Neuronal stem cell (in vitro differentiated cells): Measurements from ENCODE around the gene LVRN.
"Not testable (repeated sequence)": the region's sequence is repeated elsewhere in the genome, so short reads cannot be mapped to it uniquely, and the experiment has no call there.

ENCODE experiments used
- DNase-seq: peaks from one replicate; pipeline ENCODE4 v3.0.0-alpha.2; 2013; ENCODE audit warnings: low spot score
- H2AFZ ChIP-seq: one replicate; pipeline ENCODE4 v1.6.1; 2013; ENCODE audit warnings: mild to moderate bottlenecking, low read length, inconsistent platforms
- H2AK5ac ChIP-seq: 2 replicates; pipeline ENCODE4 v1.6.1; 2013; ENCODE audit warnings: low read depth, mild to moderate bottlenecking, inconsistent platforms, low read length, moderate library complexity, mixed read lengths
- H2BK120ac ChIP-seq: 2 replicates; pipeline ENCODE4 v1.6.1; 2013; ENCODE audit warnings: low read depth, mild to moderate bottlenecking, inconsistent platforms, low read length, moderate library complexity, mixed read lengths
- H2BK12ac ChIP-seq: one replicate; pipeline ENCODE4 v1.6.1; 2013; ENCODE audit warnings: low read length, inconsistent platforms
- H2BK15ac ChIP-seq: 2 replicates; pipeline ENCODE4 v1.6.1; 2013; ENCODE audit warnings: mild to moderate bottlenecking, low read length, inconsistent platforms, mixed read lengths
- H2BK5ac ChIP-seq: one replicate; pipeline ENCODE4 v1.6.1; 2013; ENCODE audit warnings: inconsistent platforms, mild to moderate bottlenecking, low read length, moderate library complexity
- H3K14ac ChIP-seq: one replicate; pipeline ENCODE4 v1.6.1; 2013; ENCODE audit warnings: low read length, inconsistent platforms
- H3K18ac ChIP-seq: 2 replicates; pipeline ENCODE4 v1.6.1; 2013; ENCODE audit warnings: low read length, inconsistent platforms
- H3K23ac ChIP-seq: 2 replicates; pipeline ENCODE4 v1.6.1; 2013; ENCODE audit warnings: low read depth, mild to moderate bottlenecking, mixed read lengths, low read length, inconsistent platforms; ENCODE audit not compliant: poor library complexity
- H3K27ac ChIP-seq: replicated peaks from 3 replicates; pipeline ENCODE4 v1.5.1; 2013; ENCODE audit warnings: low read length, inconsistent platforms
- H3K27me3 ChIP-seq, 3 experiments: 2 replicates each; pipeline ENCODE4 v1.6.1; 2013; ENCODE audit warnings: low read length in 3 of 3, mild to moderate bottlenecking in 2 of 3, inconsistent platforms in 1 of 3, low read depth in 1 of 3, mixed read lengths in 1 of 3, moderate library complexity in 1 of 3; ENCODE audit not compliant: control insufficient read depth in 3 of 3, insufficient read depth in 3 of 3
- H3K36me3 ChIP-seq, 2 donors: replicated peaks in 1 of 2; 2 replicates each; pipeline ENCODE4 v1.6.1; 2013; ENCODE audit warnings: low read length in 2 of 2; ENCODE audit not compliant: control insufficient read depth in 2 of 2, insufficient read depth in 2 of 2
- H3K4ac ChIP-seq: 2 replicates; pipeline ENCODE4 v1.6.1; 2013; ENCODE audit warnings: inconsistent platforms, mild to moderate bottlenecking, low read length, moderate library complexity
- H3K4me1 ChIP-seq, 2 donors: 1 replicate in 1 of 2; 2 replicates in 1 of 2; pipeline ENCODE4 v1.6.1; 2013; ENCODE audit warnings: low read length in 2 of 2, low read depth in 1 of 2; ENCODE audit not compliant: control insufficient read depth in 2 of 2, insufficient read depth in 1 of 2
- H3K4me2 ChIP-seq: one replicate; pipeline ENCODE4 v1.6.1; 2013; ENCODE audit warnings: mild to moderate bottlenecking, low read length, inconsistent platforms; ENCODE audit not compliant: insufficient read depth, poor library complexity, severe bottlenecking
- H3K4me3 ChIP-seq, 2 donors: 2 replicates each; pipeline ENCODE4 v1.5.1; 2013; ENCODE audit warnings: low read length in 2 of 2, mild to moderate bottlenecking in 2 of 2, inconsistent platforms in 1 of 2, moderate library complexity in 1 of 2
- H3K79me1 ChIP-seq: one replicate; pipeline ENCODE4 v1.6.1; 2013; ENCODE audit warnings: low read depth, mild to moderate bottlenecking, inconsistent platforms, low read length, moderate library complexity
- H3K9ac ChIP-seq: one replicate; pipeline ENCODE4 v1.6.1; 2013; ENCODE audit warnings: mild to moderate bottlenecking, low read depth, low read length, inconsistent platforms; ENCODE audit not compliant: poor library complexity
- H3K9me3 ChIP-seq, 2 donors: replicated peaks in 1 of 2; 2 replicates each; pipeline versions ENCODE3 to v1.6.1; 2013; ENCODE audit warnings: low read length in 2 of 2, mild to moderate bottlenecking in 2 of 2, inconsistent platforms in 1 of 2, low read depth in 1 of 2, mixed read lengths in 1 of 2, moderate library complexity in 1 of 2; ENCODE audit not compliant: control insufficient read depth in 2 of 2, insufficient read depth in 1 of 2
- H4K8ac ChIP-seq: one replicate; pipeline ENCODE4 v1.6.1; 2013; ENCODE audit warnings: low read depth, mild to moderate bottlenecking, inconsistent platforms, low read length, moderate library complexity
- H4K91ac ChIP-seq: one replicate; pipeline ENCODE4 v1.6.1; 2013; ENCODE audit warnings: low read length, low read depth, mild to moderate bottlenecking, inconsistent platforms; ENCODE audit not compliant: poor library complexity
- WGBS, 2 donors: extraction: QIAGEN DNeasy Blood & Tissue Kit; methylation state at CpG; one replicate each; pipeline ENCODE4 v1.1.7; 2013; ENCODE audit warnings: missing lambda C conversion rate in 2 of 2, mixed read lengths in 1 of 2; ENCODE audit not compliant: insufficient read length in 2 of 2, insufficient replicate concordance in 1 of 2; ENCODE audit errors: extremely low coverage in 2 of 2; 5-methylcytosine and 5-hydroxymethylcytosine counted together

LVRN gene

GRCh38 chr5:115928578-115929407, 33.5 kb upstream of the LVRN start:
- not testable (repeated sequence) for H3K27ac ChIP-seq, H3K4ac ChIP-seq, H3K23ac ChIP-seq, H3K27me3 ChIP-seq, H2AFZ ChIP-seq, DNase-seq, H3K4me1 ChIP-seq, H3K14ac ChIP-seq, H2BK15ac ChIP-seq, H3K18ac ChIP-seq, H3K4me2 ChIP-seq, H2BK12ac ChIP-seq, H3K79me1 ChIP-seq, H2BK120ac ChIP-seq, H3K9ac ChIP-seq, H4K8ac ChIP-seq, H3K4me3 ChIP-seq, H4K91ac ChIP-seq, H3K36me3 ChIP-seq, H2BK5ac ChIP-seq, H3K9me3 ChIP-seq, H2AK5ac ChIP-seq
- no CpG with 5 or more reads among the region's 12 CpGs for WGBS, 2 donors

- not testable (repeated sequence) for H3K4ac ChIP-seq, H3K79me1 ChIP-seq, H3K4me1 ChIP-seq, H3K9me3 ChIP-seq, H3K4me3 ChIP-seq, H2BK120ac ChIP-seq, H3K27me3 ChIP-seq, H3K9ac ChIP-seq, H3K18ac ChIP-seq, DNase-seq, H2BK12ac ChIP-seq, H3K14ac ChIP-seq, H2AK5ac ChIP-seq, H4K8ac ChIP-seq, H2BK15ac ChIP-seq, H2BK5ac ChIP-seq, H2AFZ ChIP-seq, H3K4me2 ChIP-seq, H3K27ac ChIP-seq, H4K91ac ChIP-seq, H3K23ac ChIP-seq, H3K36me3 ChIP-seq
- no CpG with 5 or more reads among the region's 17 CpGs for WGBS, 2 donors
Measured at GRCh38 chr5:115930171-115930570, 32.1 kb upstream of the LVRN start.

- H2BK5ac ChIP-seq: no peak overlapping the region
- no peak overlapping the region for H3K4me3 ChIP-seq
- H2AK5ac ChIP-seq: no peak overlapping the region
- H3K27ac ChIP-seq: no peak overlapping the region
- peaks cover 0 to 3% of the 10 kb centered on the region in 2 donors for H3K4me1 ChIP-seq
- H3K23ac ChIP-seq: no peak overlapping the region
- no peaks in the 10 kb centered on the region for H3K9me3 ChIP-seq
- WGBS, 2 donors: no CpG with 5 or more reads among the region's 4 CpGs
- H2BK120ac ChIP-seq: no peak overlapping the region
- DNase-seq: no peak
- no peak overlapping the region for H2BK12ac ChIP-seq
- H3K14ac ChIP-seq: no peak overlapping the region
- H3K36me3 ChIP-seq: no peaks in the 10 kb centered on the region
- no peaks in the 10 kb centered on the region for H3K27me3 ChIP-seq
- H2AFZ ChIP-seq: no peak overlapping the region
- no peak overlapping the region for H3K4ac ChIP-seq
- H3K9ac ChIP-seq: no peak overlapping the region
- H3K18ac ChIP-seq: no peak overlapping the region
- no peaks in the 10 kb centered on the region for H3K79me1 ChIP-seq
- no peak overlapping the region for H4K8ac ChIP-seq
- H3K4me2 ChIP-seq: no peak overlapping the region
- no peak overlapping the region for H2BK15ac ChIP-seq
- H4K91ac ChIP-seq: no peak overlapping the region
Measured at GRCh38 chr5:115930630-115931337, 31.5 kb upstream of the LVRN start.

GRCh38 chr5:115932991-115933390, 29.3 kb upstream of the LVRN start:
- Histone ChIP-seq H2BK5ac (no peak overlapping the region), H3K79me1 (no peaks in the 10 kb centered on the region), H2AFZ (no peak overlapping the region)

More at GRCh38 chr5:115932991-115933390, 29.3 kb upstream of the LVRN start:
- H3K36me3 ChIP-seq: no peaks in the 10 kb centered on the region
- WGBS, 2 donors: no CpG with 5 or more reads among the region's 6 CpGs
- no peak overlapping the region for H2BK12ac ChIP-seq
- no peaks in the 10 kb centered on the region for H3K9me3 ChIP-seq
- no peak overlapping the region for H3K18ac ChIP-seq
- H3K14ac ChIP-seq: no peak overlapping the region
- H3K4me2 ChIP-seq: no peak overlapping the region
- no peak overlapping the region for H3K23ac ChIP-seq
- no peak for DNase-seq
- no peak overlapping the region for H2AK5ac ChIP-seq
- peaks cover 0 to 3% of the 10 kb centered on the region in 2 donors for H3K4me1 ChIP-seq
- no peak overlapping the region for H4K91ac ChIP-seq
- no peak overlapping the region for H2BK120ac ChIP-seq
- H3K4ac ChIP-seq: no peak overlapping the region
- no peak overlapping the region for H4K8ac ChIP-seq
- H3K4me3 ChIP-seq: no peak overlapping the region
- no peak overlapping the region for H3K27ac ChIP-seq
- no peak overlapping the region for H2BK15ac ChIP-seq
- H3K9ac ChIP-seq: no peak overlapping the region
- H3K27me3 ChIP-seq: no peaks in the 10 kb centered on the region
